Suppressor macrophage treated with lipopolysaccharide for 1 hour (primary cell): ENCODE measurements around the gene CACNG1.

ENCODE experiments used
- DNase-seq, 3 donors: peaks; one replicate each; pipeline ENCODE4 v3.0.0-alpha.2; 2020 to 2022

Gene CACNG1

GRCh38 chr17:67052720-67053437 is 8.5 kb downstream of the CACNG1 start:
- no peak for DNase-seq

GRCh38 chr17:67053438-67054000 is 9.2 kb downstream of the CACNG1 start:
- no peak for DNase-seq

- DNase-seq = no peak
These were observed 9.7 kb downstream of the CACNG1 start for GRCh38 chr17:67054011-67054591.

GRCh38 chr17:67054608-67055007 is 10.3 kb downstream of the CACNG1 start:
- no peak for DNase-seq

- DNase-seq = no peak
These were observed 10.7 kb downstream of the CACNG1 start for GRCh38 chr17:67055041-67055443.

GRCh38 chr17:67055811-67056745 is 11.7 kb downstream of the CACNG1 start:
- no peak for DNase-seq

- no peak for DNase-seq
These were observed 12.6 kb downstream of the CACNG1 start for GRCh38 chr17:67056746-67057490.

GRCh38 chr17:67058036-67058435 is 13.7 kb downstream of the CACNG1 start:
- no peak for DNase-seq

GRCh38 chr17:67059372-67059771 is 15.0 kb downstream of the CACNG1 start:
- no peak for DNase-seq

- DNase-seq = no peak
These were observed 18.8 kb downstream of the CACNG1 start for GRCh38 chr17:67063141-67063540.

- DNase-seq = no peak
These were observed 22.4 kb downstream of the CACNG1 start for GRCh38 chr17:67066717-67067116.

- DNase-seq = no peak
These were observed 23.5 kb downstream of the CACNG1 start for GRCh38 chr17:67067571-67068482.

- no peak for DNase-seq
These were observed 24.6 kb downstream of the CACNG1 start for GRCh38 chr17:67068999-67069398.

GRCh38 chr17:67069603-67070136 is 25.3 kb downstream of the CACNG1 start:
- DNase-seq = no peak

- no peak for DNase-seq
These were observed 27.2 kb downstream of the CACNG1 start for GRCh38 chr17:67071595-67071994.

- DNase-seq = no peak
These were observed 28.5 kb downstream of the CACNG1 start for GRCh38 chr17:67072885-67073284.

GRCh38 chr17:67074781-67075180 is 30.4 kb downstream of the CACNG1 start:
- DNase-seq = no peak

GRCh38 chr17:67076290-67076689 is 31.9 kb downstream of the CACNG1 start:
- DNase-seq = no peak

- no peak for DNase-seq
These were observed 33.9 kb downstream of the CACNG1 start for GRCh38 chr17:67078292-67078691.

- DNase-seq = no peak
These were observed 35.1 kb downstream of the CACNG1 start for GRCh38 chr17:67079491-67079890.

- DNase-seq = no peak
These were observed 36.5 kb downstream of the CACNG1 start for GRCh38 chr17:67080804-67081203.
